WTC11 (cell line): Measurements from ENCODE around the gene SYCE3. TPM values are rescaled to one million over a fixed set of nuclear protein-coding genes. Genes with fewer than 3 reads are reported as not detected.

Experiments used
- ATAC-seq: fragments of 200-7000 bp; cut with Tn5 transposase; 2 replicates; pipeline ENCODE4 v1.10.0; 2021; ENCODE audit warnings: mild to moderate bottlenecking, moderate library complexity
- CTCF ChIA-PET: fragments of 300-600 bp; sonication (Branson Sonifier 250); formaldehyde crosslinking; loops from one replicate; lab custom pipeline; 2021; ENCODE audit warnings: antibody characterized with exemption; lab: Charles Lee
- POLR2A ChIA-PET: fragments of 350-600 bp; sonication (Branson Sonifier 250); formaldehyde crosslinking; loops from one replicate; lab custom pipeline; 2021; ENCODE audit warnings: antibody characterized with exemption; lab: Charles Lee
- DNase-seq: peaks from one replicate; pipeline ENCODE4 v3.0.0; 2021; ENCODE audit warnings: low spot score
- H3K27ac Mint-ChIP-seq: 2 replicates; pipeline ENCODE4 v1.8.0; 2021; ENCODE audit warnings: mixed read lengths
- H3K27me3 Mint-ChIP-seq: 2 replicates; pipeline ENCODE4 v1.8.0; 2021; ENCODE audit warnings: low read depth, mild to moderate bottlenecking, moderate library complexity, mixed read lengths
- H3K36me3 Mint-ChIP-seq: 2 replicates; pipeline ENCODE4 v1.8.0; 2021; ENCODE audit warnings: mixed read lengths
- H3K4me1 Mint-ChIP-seq: 2 replicates; pipeline ENCODE4 v1.8.0; 2022; ENCODE audit warnings: mixed read lengths
- H3K4me3 Mint-ChIP-seq: 2 replicates; pipeline ENCODE4 v1.8.0; 2021; ENCODE audit warnings: mild to moderate bottlenecking, moderate library complexity, mixed read lengths
- H3K9me3 Mint-ChIP-seq: 2 replicates; pipeline ENCODE4 v1.8.0; 2021; ENCODE audit warnings: mixed read lengths
- AFF4 ChIP-seq: sonication (generic); formaldehyde crosslinking; IDR thresholded peaks from 2 replicates; pipeline ENCODE4 v1.8.1; 2023; ENCODE audit warnings: mild to moderate bottlenecking, missing genetic modification reagents, borderline replicate concordance
- ARID4B ChIP-seq: sonication (generic); formaldehyde crosslinking; IDR thresholded peaks from 2 replicates; pipeline ENCODE4 v1.8.0; 2023; ENCODE audit warnings: missing genetic modification reagents, mild to moderate bottlenecking, borderline replicate concordance
- ATF3 ChIP-seq: sonication (generic); formaldehyde crosslinking; conservative IDR thresholded peaks from 2 replicates; pipeline ENCODE4 v1.8.1; 2022; ENCODE audit warnings: mild to moderate bottlenecking, missing genetic modification reagents
- CBFB ChIP-seq: sonication (generic); formaldehyde crosslinking; IDR thresholded peaks from 2 replicates; pipeline ENCODE4 v1.8.1; 2022; ENCODE audit warnings: mild to moderate bottlenecking, low read depth, missing genetic modification reagents
- E2F5 ChIP-seq: sonication (generic); formaldehyde crosslinking; IDR thresholded peaks from 2 replicates; pipeline ENCODE4 v1.8.1; 2022; ENCODE audit warnings: mild to moderate bottlenecking, moderate library complexity, missing genetic modification reagents
- ERG ChIP-seq: fragments of 250-450 bp; sonication (Bioruptor Pico); IDR thresholded peaks from 2 replicates; pipeline ENCODE4 v1.8.0; 2021; ENCODE audit warnings: mild to moderate bottlenecking
- ESRRA ChIP-seq: sonication (generic); formaldehyde crosslinking; IDR thresholded peaks from 2 replicates; pipeline ENCODE4 v1.8.1; 2022; ENCODE audit warnings: mild to moderate bottlenecking, missing genetic modification reagents, borderline replicate concordance
- GABPB1 ChIP-seq: sonication (generic); formaldehyde crosslinking; IDR thresholded peaks from 2 replicates; pipeline ENCODE4 v1.8.1; 2023; ENCODE audit warnings: mild to moderate bottlenecking, missing genetic modification reagents
- IRF1 ChIP-seq: sonication (generic); formaldehyde crosslinking; IDR thresholded peaks from 2 replicates; pipeline ENCODE4 v1.8.0; 2023; ENCODE audit warnings: missing genetic modification reagents
- JUN ChIP-seq: sonication (generic); formaldehyde crosslinking; IDR thresholded peaks from 2 replicates; pipeline ENCODE4 v1.8.0; 2023; ENCODE audit warnings: mild to moderate bottlenecking, missing genetic modification reagents
- MXD4 ChIP-seq: fragments of 250-450 bp; sonication (Bioruptor Pico); IDR thresholded peaks from 2 replicates; pipeline ENCODE4 v1.8.0; 2021; ENCODE audit warnings: mild to moderate bottlenecking, moderate library complexity, borderline replicate concordance
- NFATC4 ChIP-seq: fragments of 250-450 bp; sonication (Bioruptor Pico); IDR thresholded peaks from 2 replicates; pipeline ENCODE4 v1.9.0; 2021; ENCODE audit warnings: mild to moderate bottlenecking
- NR1H2 ChIP-seq: sonication (generic); formaldehyde crosslinking; IDR thresholded peaks from 2 replicates; pipeline ENCODE4 v1.9.0; 2021; ENCODE audit warnings: mild to moderate bottlenecking, moderate library complexity, missing genetic modification reagents
- PRRX2 ChIP-seq: fragments of 250-450 bp; sonication (Bioruptor Pico); IDR thresholded peaks from 2 replicates; pipeline ENCODE4 v1.8.0; 2021; ENCODE audit warnings: mild to moderate bottlenecking
- SMAD4 ChIP-seq: sonication (generic); formaldehyde crosslinking; IDR thresholded peaks from 2 replicates; pipeline ENCODE4 v1.8.0; 2022; ENCODE audit warnings: mild to moderate bottlenecking, missing genetic modification reagents
- SP1 ChIP-seq: sonication (generic); formaldehyde crosslinking; conservative IDR thresholded peaks from 2 replicates; pipeline ENCODE4 v1.8.1; 2022; ENCODE audit warnings: missing genetic modification reagents
- ZBTB21 ChIP-seq: sonication (generic); formaldehyde crosslinking; IDR thresholded peaks from 2 replicates; pipeline ENCODE4 v1.8.1; 2023; ENCODE audit warnings: mild to moderate bottlenecking, missing genetic modification reagents, borderline replicate concordance
- ZNF232 ChIP-seq: sonication (generic); formaldehyde crosslinking; IDR thresholded peaks from 2 replicates; pipeline ENCODE4 v1.8.0; 2022; ENCODE audit warnings: mild to moderate bottlenecking, missing genetic modification reagents
- ZNF423 ChIP-seq: fragments of 250-450 bp; sonication (Bioruptor Pico); IDR thresholded peaks from 2 replicates; pipeline ENCODE4 v2.1.2; 2022; ENCODE audit warnings: mild to moderate bottlenecking, moderate library complexity
- ZNF425 ChIP-seq: fragments of 250-450 bp; sonication (Bioruptor Pico); conservative IDR thresholded peaks from 2 replicates; pipeline ENCODE4 v1.9.0; 2021; ENCODE audit warnings: mild to moderate bottlenecking
- total RNA-seq: library from RNA; stranded (reverse); gene quantifications from 3 replicates; pipeline ENCODE4 v1.2.3, GENCODE V29; 2021

The SYCE3 gene
- total RNA-seq, 1 experiment from 2014 or later: 0.46 TPM

- POLR2A ChIA-PET: no interaction called here
- Mint-ChIP-seq H3K27ac (no peak overlapping the region), H3K9me3 (no peaks in the 10 kb centered on the region), H3K4me3 (no peak overlapping the region), H3K36me3 (peaks cover 31% of the 10 kb centered on the region), H3K27me3 (no peaks in the 10 kb centered on the region), H3K4me1 (no peaks in the 10 kb centered on the region)
- DNase-seq (no peak), ATAC-seq (no peak)
- TF ChIP-seq CBFB (CRISPR knock-in tag): no peak
- no peak for TF ChIP-seq NFATC4 (CRISPR knock-in tag)
- no peak for TF ChIP-seq GABPB1 (CRISPR knock-in tag)
- TF ChIP-seq ESRRA (CRISPR knock-in tag): no peak
- TF ChIP-seq IRF1 (CRISPR knock-in tag): no peak
- TF ChIP-seq NR1H2 (CRISPR knock-in tag): no peak
- TF ChIP-seq, all 79 proteins: peak for 0
- CTCF ChIA-PET: interaction anchor here (1.2 kb wide), 1 partner anchor 51 kb away, joined by 3 read pairs; no protein-coding TSS in a partner anchor
These were observed 7.3 kb upstream of the SYCE3 start for GRCh38 chr22:50569896-50570535.

GRCh38 chr22:50569041-50569459, 6.3 kb upstream of the SYCE3 start:
- ATAC-seq (no peak), DNase-seq (no peak)
- Mint-ChIP-seq H3K9me3 (no peaks in the 10 kb centered on the region), H3K27ac (no peak overlapping the region), H3K4me1 (no peaks in the 10 kb centered on the region), H3K36me3 (peaks cover 31% of the 10 kb centered on the region), H3K4me3 (no peak overlapping the region), H3K27me3 (peaks cover 5% of the 10 kb centered on the region)
- POLR2A ChIA-PET: interaction anchor here (0.6 kb wide), 1 partner anchor 53 kb away, joined by 4 read pairs; no protein-coding TSS in a partner anchor
- CTCF ChIA-PET: interaction anchor here (1.2 kb wide), 1 partner anchor 52 kb away, joined by 3 read pairs; no protein-coding TSS in a partner anchor
- no peak for TF ChIP-seq ATF3 (CRISPR knock-in tag)
- no peak for TF ChIP-seq ZNF423 (CRISPR knock-in tag)
- TF ChIP-seq PRRX2 (CRISPR knock-in tag): no peak
- TF ChIP-seq AFF4 (CRISPR knock-in tag): no peak
- TF ChIP-seq ARID4B: no peak
- no peak for TF ChIP-seq ERG
- TF ChIP-seq ZNF425 (CRISPR knock-in tag): no peak
- no peak for TF ChIP-seq JUN (CRISPR knock-in tag)
- TF ChIP-seq ZBTB21 (CRISPR knock-in tag): no peak
- TF ChIP-seq ZNF232: no peak
- TF ChIP-seq SP1 (CRISPR knock-in tag): no peak
- TF ChIP-seq SMAD4 (CRISPR knock-in tag): no peak
- no peak for TF ChIP-seq E2F5
- TF ChIP-seq ESRRA (CRISPR knock-in tag): no peak
- TF ChIP-seq MXD4 (CRISPR knock-in tag): no peak
